Gastrocnemius medialis (tissue), 4 donors: ENCODE measurements around the gene NTRK3.

Source experiments
- CTCF ChIP-seq, 5 experiments: fragments of 450-650 bp in 3 of 5; fragments of 200-600 bp in 2 of 5; sonication (generic) in 2 of 5; IDR thresholded peaks in 4 of 5; conservative IDR thresholded peaks in 1 of 5; 1 replicate in 4 of 5; 2 replicates in 1 of 5; pipeline ENCODE4 v1.5.1; 2016 to 2019; ENCODE audit warnings: antibody characterized with exemption in 5 of 5, mild to moderate bottlenecking in 3 of 5, moderate library complexity in 3 of 5
- POLR2A ChIP-seq, 2 donors: fragments of 450-650 bp; IDR thresholded peaks; one replicate each; pipeline ENCODE4 v1.6.1; 2017; ENCODE audit warnings: antibody characterized with exemption in 2 of 2, mild to moderate bottlenecking in 2 of 2, moderate library complexity in 2 of 2

- no peak for TF ChIP-seq CTCF (IDR thresholded peaks at IDR 0.05 in 4 of 5, conservative IDR thresholded peaks at IDR 0.05 in 1 of 5)
- no peak for TF ChIP-seq POLR2A (IDR thresholded peaks at IDR 0.05)
Measured at GRCh38 chr15:87971076-87971475, 285.5 kb downstream of the NTRK3 start.
